Erythroblast (primary cell): Measurements from ENCODE around the gene CHCT1.
"Not testable (repeated sequence)": the region's sequence is repeated elsewhere in the genome, so short reads cannot be mapped to it uniquely, and the experiment has no call there.

ENCODE experiments used
- DNase-seq, 2 experiments: peaks; one replicate each; lab custom pipeline; 2025; lab: John Stamatoyannopoulos, UW
- GATA1 ChIP-seq: IDR thresholded peaks from 2 replicates; pipeline ENCODE4 v1.6.1; 2011; ENCODE audit warnings: low read depth, mild to moderate bottlenecking, control low read depth, low read length, moderate library complexity
- POLR2A ChIP-seq: IDR thresholded peaks from 2 replicates; pipeline ENCODE4 v1.6.1; 2011; ENCODE audit warnings: mild to moderate bottlenecking, low read length

CHCT1 gene

DNA sequence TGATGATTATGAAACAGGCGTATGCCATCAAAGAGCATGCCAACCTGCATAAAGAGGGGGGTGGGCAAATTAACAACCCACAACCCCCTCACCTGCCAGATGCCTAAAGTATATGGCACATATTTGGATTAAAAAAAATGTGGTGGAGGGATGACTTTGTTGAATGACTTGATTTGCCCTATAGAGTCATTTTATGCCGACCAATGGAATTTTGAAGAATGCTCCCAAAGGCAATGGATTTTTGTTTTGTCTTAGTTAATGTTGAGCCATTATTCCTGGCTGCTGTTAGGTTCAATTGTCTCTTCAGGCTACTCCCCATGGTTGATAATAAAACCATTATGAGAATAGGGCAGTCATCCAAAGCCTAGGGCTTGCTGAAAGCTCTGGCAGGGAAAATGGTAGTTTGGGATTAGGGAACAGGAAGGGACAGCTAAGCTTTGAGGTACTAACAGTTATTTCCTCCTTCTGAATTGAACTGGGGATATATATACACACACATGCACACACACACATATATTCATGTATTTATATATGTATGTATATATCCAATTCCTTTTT is 5.8 kb upstream of the CHCT1 start:
- TF ChIP-seq POLR2A = no peak
- no peak for TF ChIP-seq GATA1
- no peak for DNase-seq

GRCh38 chr17:60419003-60419402 is 3.3 kb upstream of the CHCT1 start:
- DNase-seq = not testable (repeated sequence)

DNA sequence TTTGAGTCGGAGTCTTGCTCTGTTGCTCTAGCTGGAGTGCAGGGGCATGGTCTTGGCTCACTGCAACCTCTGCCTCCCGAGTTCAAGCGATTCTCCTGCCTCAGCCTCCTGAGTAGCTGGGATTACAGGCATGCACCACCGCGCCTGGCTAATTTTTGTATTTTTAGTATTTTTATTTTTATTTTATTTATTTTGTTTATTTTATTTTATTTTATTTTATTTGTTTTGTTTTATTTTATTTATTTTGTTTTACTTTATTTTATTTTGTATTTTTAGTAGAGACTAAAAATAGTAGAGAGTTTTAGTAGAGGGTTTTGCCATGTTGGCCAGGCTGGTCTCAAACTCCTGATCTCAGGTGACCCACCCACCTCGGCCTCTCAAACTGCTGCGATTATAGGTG is 2.4 kb upstream of the CHCT1 start:
- not testable (repeated sequence) for DNase-seq

DNA sequence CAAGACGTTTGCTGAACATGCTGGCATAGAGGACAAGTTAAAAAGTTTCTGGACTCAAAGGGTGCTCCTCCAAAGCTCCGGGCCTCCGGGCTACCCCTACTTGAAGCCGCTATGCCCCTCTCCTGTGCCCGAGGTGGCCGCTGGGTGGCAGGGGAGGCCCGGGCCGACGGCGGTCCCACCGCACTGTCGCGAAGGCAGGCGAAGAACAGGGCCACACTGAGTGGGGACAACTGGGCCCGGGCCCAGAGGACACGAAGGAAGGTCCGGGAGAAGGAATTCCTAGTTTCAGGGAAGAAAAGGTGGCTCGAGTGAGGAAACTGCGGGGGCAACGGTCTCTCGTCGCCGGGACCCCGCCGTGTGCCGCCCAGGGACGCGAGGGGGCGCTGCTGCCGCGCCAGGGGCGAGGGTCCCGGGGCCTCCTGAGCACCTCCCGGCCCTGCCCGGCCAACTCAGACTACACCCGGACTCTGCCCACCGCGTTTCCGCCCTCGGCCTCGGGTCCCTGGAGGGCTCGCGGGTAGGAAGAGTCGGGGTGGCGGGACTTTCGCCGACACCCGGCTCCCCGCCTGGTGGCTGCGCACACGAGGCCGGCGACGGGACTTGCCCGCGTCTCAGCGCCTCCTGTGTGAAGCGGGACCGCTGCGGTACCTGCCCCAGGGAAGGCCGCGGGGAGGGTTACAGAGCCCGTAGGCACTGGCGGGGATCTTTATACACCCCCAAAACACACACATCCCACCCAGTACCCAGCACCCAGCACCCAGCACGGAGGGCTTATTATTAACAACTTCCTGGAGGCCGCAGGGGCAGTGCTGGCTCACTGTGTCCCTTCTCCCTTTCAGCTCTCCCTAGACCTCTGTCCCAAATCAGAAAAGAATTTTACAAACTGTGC is 772 bp upstream of the CHCT1 start:
- peak; percentile 45 for TF ChIP-seq POLR2A
- no peak for TF ChIP-seq GATA1
- DNase-seq = peak; percentile 84 to 86

- TF ChIP-seq GATA1 (no peak), POLR2A (no peak)
- peak in 1 of 2 experiments; percentile 16 for DNase-seq
Observed at GRCh38 chr17:60423865-60424264, 1.6 kb downstream of the CHCT1 start.

GRCh38 chr17:60425626-60426025 is 3.3 kb downstream of the CHCT1 start:
- DNase-seq = no peak
- TF ChIP-seq POLR2A = no peak
- TF ChIP-seq GATA1 = no peak

GRCh38 chr17:60426596-60426995 is 4.3 kb downstream of the CHCT1 start:
- no peak for DNase-seq
- no peak for TF ChIP-seq POLR2A
- TF ChIP-seq GATA1 = no peak

- DNase-seq = not testable (repeated sequence)
Observed at GRCh38 chr17:60428491-60428890, 6.2 kb downstream of the CHCT1 start.

DNA sequence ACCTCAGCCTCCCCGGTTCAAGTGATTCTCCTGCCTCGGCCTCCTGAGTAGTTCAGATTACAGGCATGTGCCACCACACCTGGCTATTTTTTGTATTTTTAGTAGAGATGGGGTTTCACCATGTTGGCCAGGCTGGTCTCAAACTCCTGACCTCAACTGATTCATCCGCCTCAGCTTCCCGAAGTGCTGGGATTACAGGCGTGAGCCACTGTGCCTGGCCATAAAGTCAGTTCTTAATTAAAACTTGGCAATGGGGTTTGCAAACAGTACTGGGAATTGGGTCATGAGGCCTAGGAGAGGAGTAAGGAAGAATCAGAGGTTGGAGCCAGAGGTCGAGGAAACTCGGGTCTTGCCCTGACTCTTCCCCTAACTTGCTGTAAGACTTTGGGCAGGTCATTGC is 8.3 kb downstream of the CHCT1 start:
- DNase-seq = not testable (repeated sequence)

DNA sequence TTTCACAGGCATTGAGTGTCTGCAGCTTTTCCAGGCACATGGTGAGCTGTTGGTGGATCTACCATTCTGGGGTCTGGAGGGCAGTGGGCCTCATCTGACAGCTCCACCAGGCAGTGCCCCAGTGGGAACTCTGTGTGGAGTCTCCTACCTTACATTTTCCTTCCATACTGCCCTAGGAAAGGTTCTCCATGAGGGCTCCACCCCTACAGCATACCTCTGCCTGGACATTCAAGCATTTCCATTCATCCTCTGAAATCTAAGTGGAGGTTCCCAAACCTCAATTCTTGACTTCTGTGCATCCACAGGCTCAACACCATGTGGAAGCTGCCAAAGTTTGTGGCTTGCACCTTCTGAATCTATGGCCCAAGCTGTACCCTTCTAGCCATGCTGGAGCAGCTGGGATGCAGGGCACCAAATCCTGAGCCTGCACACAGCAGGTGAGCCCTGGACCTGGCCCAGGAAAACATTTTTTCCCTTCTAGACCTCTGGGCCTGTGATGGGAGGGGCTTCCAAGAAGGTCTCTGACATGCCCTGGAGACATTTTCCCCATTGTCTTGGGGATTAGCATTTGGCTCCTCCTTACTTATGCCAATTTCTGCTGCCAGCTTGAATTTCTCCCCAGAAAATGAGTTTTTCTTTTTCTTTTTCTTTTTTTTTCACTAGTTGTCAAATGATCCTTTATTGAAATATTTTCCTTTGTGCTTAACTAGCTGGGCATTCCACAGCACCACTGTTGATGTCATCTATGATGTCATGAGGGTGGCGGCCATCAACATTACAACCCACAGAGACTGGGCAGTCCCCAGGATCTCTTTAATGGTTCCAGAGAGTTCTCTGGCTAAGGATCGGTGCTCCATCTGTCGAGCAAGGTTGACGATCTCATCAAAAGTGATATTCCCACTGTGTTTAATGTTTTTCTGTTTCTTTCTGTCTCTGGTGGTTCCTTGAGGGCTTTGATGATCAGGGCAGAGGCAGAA is 11.0 kb downstream of the CHCT1 start:
- DNase-seq = not testable (repeated sequence)

GRCh38 chr17:60435244-60436167 is 13.2 kb downstream of the CHCT1 start:
- peak; percentile 74 to 85 for DNase-seq
- no peak for TF ChIP-seq GATA1
- no peak for TF ChIP-seq POLR2A

GRCh38 chr17:60436676-60437075 is 14.4 kb downstream of the CHCT1 start:
- no peak for TF ChIP-seq GATA1
- no peak for TF ChIP-seq POLR2A
- DNase-seq = no peak

- TF ChIP-seq POLR2A (no peak), GATA1 (no peak)
- DNase-seq = no peak
Observed at GRCh38 chr17:60439501-60439900, 17.2 kb downstream of the CHCT1 start.
